ENCODE data around the gene PPM1F.

DNA sequence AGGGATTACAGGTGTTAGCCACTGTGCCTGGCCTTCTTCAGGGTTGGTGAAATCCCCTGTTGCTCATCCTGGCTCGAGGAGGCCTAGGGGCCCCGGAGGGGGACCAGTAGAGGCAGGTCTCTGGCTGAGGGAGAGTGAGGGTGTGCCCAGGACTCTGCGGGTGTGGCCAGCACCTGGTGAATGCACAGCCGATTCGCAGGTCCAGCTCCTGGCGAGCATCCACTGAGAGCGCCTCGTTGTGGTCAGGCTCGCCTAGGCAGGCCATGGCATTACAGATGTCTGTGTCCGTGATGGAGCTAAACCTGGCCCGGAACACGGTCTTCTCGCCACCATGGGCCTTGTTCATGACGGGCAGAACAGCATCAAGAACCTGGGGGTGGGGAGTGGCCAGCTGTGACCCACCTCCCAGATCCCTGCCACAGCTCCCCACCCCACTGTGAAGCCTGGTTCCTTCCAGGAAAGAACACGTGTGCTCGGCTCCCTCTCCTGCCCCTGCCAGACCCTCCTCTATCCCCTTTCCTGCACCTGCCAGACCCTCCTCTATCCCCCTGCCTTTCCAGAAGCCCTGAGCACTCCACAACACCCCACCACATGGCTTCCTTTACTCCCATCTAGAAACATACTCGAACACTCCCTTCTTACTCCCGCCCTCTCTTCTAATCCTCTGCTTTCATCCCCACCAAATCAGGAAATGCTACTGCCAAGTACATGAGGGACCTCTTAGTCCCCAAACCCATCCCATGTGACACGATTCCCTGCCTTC lies 17.6 kb upstream of the PPM1F start:
- TF ChIP-seq SUZ12 (IDR thresholded peaks at IDR 0.05; ENCODE audit: unreplicated experiment) (no peak), ZZZ3 (IDR thresholded peaks at IDR 0.05; ENCODE audit: control insufficient read depth, insufficient read length, low read depth) (no peak), POLR2A (IDR thresholded peaks at IDR 0.05; ENCODE audit: low read depth, low read length) (0 out of 2 replicates have a peak, but pooled peaks have one; percentile 16), ESRRA (IDR thresholded peaks at IDR 0.05; ENCODE audit: low read length) (no peak)
- TF ChIP-seq, protein P1, sequence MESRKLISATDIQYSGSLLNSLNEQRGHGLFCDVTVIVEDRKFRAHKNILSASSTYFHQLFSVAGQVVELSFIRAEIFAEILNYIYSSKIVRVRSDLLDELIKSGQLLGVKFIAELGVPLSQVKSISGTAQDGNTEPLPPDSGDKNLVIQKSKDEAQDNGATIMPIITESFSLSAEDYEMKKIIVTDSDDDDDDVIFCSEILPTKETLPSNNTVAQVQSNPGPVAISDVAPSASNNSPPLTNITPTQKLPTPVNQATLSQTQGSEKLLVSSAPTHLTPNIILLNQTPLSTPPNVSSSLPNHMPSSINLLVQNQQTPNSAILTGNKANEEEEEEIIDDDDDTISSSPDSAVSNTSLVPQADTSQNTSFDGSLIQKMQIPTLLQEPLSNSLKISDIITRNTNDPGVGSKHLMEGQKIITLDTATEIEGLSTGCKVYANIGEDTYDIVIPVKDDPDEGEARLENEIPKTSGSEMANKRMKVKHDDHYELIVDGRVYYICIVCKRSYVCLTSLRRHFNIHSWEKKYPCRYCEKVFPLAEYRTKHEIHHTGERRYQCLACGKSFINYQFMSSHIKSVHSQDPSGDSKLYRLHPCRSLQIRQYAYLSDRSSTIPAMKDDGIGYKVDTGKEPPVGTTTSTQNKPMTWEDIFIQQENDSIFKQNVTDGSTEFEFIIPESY (IDR thresholded peaks at IDR 0.05), result no peak
- TF ChIP-seq, protein P2, sequence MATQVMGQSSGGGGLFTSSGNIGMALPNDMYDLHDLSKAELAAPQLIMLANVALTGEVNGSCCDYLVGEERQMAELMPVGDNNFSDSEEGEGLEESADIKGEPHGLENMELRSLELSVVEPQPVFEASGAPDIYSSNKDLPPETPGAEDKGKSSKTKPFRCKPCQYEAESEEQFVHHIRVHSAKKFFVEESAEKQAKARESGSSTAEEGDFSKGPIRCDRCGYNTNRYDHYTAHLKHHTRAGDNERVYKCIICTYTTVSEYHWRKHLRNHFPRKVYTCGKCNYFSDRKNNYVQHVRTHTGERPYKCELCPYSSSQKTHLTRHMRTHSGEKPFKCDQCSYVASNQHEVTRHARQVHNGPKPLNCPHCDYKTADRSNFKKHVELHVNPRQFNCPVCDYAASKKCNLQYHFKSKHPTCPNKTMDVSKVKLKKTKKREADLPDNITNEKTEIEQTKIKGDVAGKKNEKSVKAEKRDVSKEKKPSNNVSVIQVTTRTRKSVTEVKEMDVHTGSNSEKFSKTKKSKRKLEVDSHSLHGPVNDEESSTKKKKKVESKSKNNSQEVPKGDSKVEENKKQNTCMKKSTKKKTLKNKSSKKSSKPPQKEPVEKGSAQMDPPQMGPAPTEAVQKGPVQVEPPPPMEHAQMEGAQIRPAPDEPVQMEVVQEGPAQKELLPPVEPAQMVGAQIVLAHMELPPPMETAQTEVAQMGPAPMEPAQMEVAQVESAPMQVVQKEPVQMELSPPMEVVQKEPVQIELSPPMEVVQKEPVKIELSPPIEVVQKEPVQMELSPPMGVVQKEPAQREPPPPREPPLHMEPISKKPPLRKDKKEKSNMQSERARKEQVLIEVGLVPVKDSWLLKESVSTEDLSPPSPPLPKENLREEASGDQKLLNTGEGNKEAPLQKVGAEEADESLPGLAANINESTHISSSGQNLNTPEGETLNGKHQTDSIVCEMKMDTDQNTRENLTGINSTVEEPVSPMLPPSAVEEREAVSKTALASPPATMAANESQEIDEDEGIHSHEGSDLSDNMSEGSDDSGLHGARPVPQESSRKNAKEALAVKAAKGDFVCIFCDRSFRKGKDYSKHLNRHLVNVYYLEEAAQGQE (IDR thresholded peaks at IDR 0.05; ENCODE audit: low read depth, low read length), result no peak
- TF ChIP-seq, protein P3, sequence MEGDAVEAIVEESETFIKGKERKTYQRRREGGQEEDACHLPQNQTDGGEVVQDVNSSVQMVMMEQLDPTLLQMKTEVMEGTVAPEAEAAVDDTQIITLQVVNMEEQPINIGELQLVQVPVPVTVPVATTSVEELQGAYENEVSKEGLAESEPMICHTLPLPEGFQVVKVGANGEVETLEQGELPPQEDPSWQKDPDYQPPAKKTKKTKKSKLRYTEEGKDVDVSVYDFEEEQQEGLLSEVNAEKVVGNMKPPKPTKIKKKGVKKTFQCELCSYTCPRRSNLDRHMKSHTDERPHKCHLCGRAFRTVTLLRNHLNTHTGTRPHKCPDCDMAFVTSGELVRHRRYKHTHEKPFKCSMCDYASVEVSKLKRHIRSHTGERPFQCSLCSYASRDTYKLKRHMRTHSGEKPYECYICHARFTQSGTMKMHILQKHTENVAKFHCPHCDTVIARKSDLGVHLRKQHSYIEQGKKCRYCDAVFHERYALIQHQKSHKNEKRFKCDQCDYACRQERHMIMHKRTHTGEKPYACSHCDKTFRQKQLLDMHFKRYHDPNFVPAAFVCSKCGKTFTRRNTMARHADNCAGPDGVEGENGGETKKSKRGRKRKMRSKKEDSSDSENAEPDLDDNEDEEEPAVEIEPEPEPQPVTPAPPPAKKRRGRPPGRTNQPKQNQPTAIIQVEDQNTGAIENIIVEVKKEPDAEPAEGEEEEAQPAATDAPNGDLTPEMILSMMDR (IDR thresholded peaks at IDR 0.05 in 2 of 3, conservative IDR thresholded peaks at IDR 0.05 in 1 of 3; ENCODE audit: control insufficient read depth in 2 of 3, extremely low read depth in 1 of 3, insufficient read depth in 1 of 3, low read depth in 3 of 3, low read length in 3 of 3), result no peak

All from GM12878 (cell line).